ENCODE results near the gene CARM1.

DNA sequence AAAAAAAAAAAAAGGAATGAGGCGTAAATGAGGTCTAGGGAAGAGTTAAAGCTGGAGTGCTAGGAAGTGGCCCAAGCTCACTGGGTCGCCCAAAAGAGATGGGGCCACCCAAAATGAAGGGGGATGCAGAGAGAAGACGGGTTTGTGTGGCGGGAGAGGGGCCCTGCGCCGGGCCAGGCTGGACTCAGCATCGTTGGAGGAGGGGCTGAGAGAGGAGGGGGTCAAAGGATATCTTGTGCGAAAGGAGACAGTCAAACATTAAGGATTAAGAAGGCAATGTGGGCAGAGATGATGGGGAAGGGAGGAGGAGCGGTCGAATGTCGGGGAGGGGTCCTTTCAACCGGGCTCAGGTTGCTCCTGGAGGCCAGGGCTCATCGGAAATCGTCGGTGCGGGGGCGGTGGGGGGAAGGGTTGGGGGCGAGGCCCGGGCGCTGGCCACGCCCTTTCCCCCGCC lies 825 bp upstream of the CARM1 start:
- TF ChIP-seq, protein P1, sequence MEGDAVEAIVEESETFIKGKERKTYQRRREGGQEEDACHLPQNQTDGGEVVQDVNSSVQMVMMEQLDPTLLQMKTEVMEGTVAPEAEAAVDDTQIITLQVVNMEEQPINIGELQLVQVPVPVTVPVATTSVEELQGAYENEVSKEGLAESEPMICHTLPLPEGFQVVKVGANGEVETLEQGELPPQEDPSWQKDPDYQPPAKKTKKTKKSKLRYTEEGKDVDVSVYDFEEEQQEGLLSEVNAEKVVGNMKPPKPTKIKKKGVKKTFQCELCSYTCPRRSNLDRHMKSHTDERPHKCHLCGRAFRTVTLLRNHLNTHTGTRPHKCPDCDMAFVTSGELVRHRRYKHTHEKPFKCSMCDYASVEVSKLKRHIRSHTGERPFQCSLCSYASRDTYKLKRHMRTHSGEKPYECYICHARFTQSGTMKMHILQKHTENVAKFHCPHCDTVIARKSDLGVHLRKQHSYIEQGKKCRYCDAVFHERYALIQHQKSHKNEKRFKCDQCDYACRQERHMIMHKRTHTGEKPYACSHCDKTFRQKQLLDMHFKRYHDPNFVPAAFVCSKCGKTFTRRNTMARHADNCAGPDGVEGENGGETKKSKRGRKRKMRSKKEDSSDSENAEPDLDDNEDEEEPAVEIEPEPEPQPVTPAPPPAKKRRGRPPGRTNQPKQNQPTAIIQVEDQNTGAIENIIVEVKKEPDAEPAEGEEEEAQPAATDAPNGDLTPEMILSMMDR (IDR thresholded peaks at IDR 0.05; ENCODE audit: poor library complexity, severe bottlenecking): no peak
- TF ChIP-seq, protein P2, sequence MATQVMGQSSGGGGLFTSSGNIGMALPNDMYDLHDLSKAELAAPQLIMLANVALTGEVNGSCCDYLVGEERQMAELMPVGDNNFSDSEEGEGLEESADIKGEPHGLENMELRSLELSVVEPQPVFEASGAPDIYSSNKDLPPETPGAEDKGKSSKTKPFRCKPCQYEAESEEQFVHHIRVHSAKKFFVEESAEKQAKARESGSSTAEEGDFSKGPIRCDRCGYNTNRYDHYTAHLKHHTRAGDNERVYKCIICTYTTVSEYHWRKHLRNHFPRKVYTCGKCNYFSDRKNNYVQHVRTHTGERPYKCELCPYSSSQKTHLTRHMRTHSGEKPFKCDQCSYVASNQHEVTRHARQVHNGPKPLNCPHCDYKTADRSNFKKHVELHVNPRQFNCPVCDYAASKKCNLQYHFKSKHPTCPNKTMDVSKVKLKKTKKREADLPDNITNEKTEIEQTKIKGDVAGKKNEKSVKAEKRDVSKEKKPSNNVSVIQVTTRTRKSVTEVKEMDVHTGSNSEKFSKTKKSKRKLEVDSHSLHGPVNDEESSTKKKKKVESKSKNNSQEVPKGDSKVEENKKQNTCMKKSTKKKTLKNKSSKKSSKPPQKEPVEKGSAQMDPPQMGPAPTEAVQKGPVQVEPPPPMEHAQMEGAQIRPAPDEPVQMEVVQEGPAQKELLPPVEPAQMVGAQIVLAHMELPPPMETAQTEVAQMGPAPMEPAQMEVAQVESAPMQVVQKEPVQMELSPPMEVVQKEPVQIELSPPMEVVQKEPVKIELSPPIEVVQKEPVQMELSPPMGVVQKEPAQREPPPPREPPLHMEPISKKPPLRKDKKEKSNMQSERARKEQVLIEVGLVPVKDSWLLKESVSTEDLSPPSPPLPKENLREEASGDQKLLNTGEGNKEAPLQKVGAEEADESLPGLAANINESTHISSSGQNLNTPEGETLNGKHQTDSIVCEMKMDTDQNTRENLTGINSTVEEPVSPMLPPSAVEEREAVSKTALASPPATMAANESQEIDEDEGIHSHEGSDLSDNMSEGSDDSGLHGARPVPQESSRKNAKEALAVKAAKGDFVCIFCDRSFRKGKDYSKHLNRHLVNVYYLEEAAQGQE (IDR thresholded peaks at IDR 0.05; ENCODE audit: borderline replicate concordance): no peak
- TF ChIP-seq TAF1 (IDR thresholded peaks at IDR 0.05; ENCODE audit: low read depth): peak; percentile 27
- no peak for TF ChIP-seq RAD21 (conservative IDR thresholded peaks at IDR 0.05)
- no peak for TF ChIP-seq EZH2 (IDR thresholded peaks at IDR 0.05; ENCODE audit: borderline replicate concordance, insufficient read depth, low read length, poor library complexity, severe bottlenecking)
- no peak for TF ChIP-seq SMC3 (conservative IDR thresholded peaks at IDR 0.05; ENCODE audit: poor library complexity)
- TF ChIP-seq EP300 (conservative IDR thresholded peaks at IDR 0.05; ENCODE audit: poor library complexity, severe bottlenecking): no peak
- peak; percentile 59 for TF ChIP-seq POLR2AphosphoS5 (IDR thresholded peaks at IDR 0.05)
- no peak for TF ChIP-seq MXI1 (conservative IDR thresholded peaks at IDR 0.05; ENCODE audit: poor library complexity, severe bottlenecking)

Data from neural cell (in vitro differentiated cells).